Dermis microvascular lymphatic vessel endothelial cell (primary cell): ENCODE data around the gene L3MBTL3. TPM values are rescaled to one million over a fixed set of nuclear protein-coding genes. Genes with fewer than 3 reads are reported as not detected.

ENCODE experiments used
- DNase-seq, 2 donors: peaks; one replicate each; pipeline versions ENCODE4 v3.0.0 to v3.0.0-alpha.2; 2010; ENCODE audit warnings: low read depth in 2 of 2
- total RNA-seq: library from RNA; depleted of rRNA; stranded (reverse); fragments of >200 nt; gene quantifications from 2 replicates; pipeline ENCODE4 v1.2.1, GENCODE V29; 2014

The L3MBTL3 gene
- total RNA-seq, result 35.5 and 39.2 TPM in 2 replicates

GRCh38 chr6:130018292-130018743, at the start of gene L3MBTL3:
Gene L3MBTL3 (plus strand): TSS chr6:130018581. CDS start chr6:130042700, 24,119 bp downstream.
- DNase-seq, result peak; percentile 67 to 91

- DNase-seq, result no peak
Measured at GRCh38 chr6:129969064-129969463, 49.3 kb upstream of the L3MBTL3 start.

- DNase-seq, result no peak
Measured at GRCh38 chr6:129976110-129976509, 42.3 kb upstream of the L3MBTL3 start.

GRCh38 chr6:129978148-129978916, 40.0 kb upstream of the L3MBTL3 start:
- no peak for DNase-seq

GRCh38 chr6:129980821-129981220, 37.6 kb upstream of the L3MBTL3 start:
- DNase-seq, result no peak

GRCh38 chr6:129981598-129981997, 36.8 kb upstream of the L3MBTL3 start:
- peak in 1 of 2 donors; percentile 3 for DNase-seq

GRCh38 chr6:129989396-129989795, 29.0 kb upstream of the L3MBTL3 start:
- no peak for DNase-seq

- DNase-seq, result no peak
Measured at GRCh38 chr6:129992881-129993280, 25.5 kb upstream of the L3MBTL3 start.

GRCh38 chr6:129994410-129994809, 24.0 kb upstream of the L3MBTL3 start:
- DNase-seq, result no peak

GRCh38 chr6:129996387-129996786, 22.0 kb upstream of the L3MBTL3 start:
- DNase-seq, result no peak

GRCh38 chr6:130000526-130001421, 17.6 kb upstream of the L3MBTL3 start:
- DNase-seq, result no peak

GRCh38 chr6:130008236-130008873, 10.0 kb upstream of the L3MBTL3 start:
- DNase-seq, result peak; percentile 96 to 97

GRCh38 chr6:130009146-130009545, 9.2 kb upstream of the L3MBTL3 start:
- peak; percentile 63 to 72 for DNase-seq

- no peak for DNase-seq
Measured at GRCh38 chr6:130010387-130010786, 8.0 kb upstream of the L3MBTL3 start.

- DNase-seq, result no peak
Measured at GRCh38 chr6:130012728-130013127, 5.7 kb upstream of the L3MBTL3 start.

- peak in 1 of 2 donors; percentile 34 for DNase-seq
Measured at GRCh38 chr6:130018744-130019325, 454 bp downstream of the L3MBTL3 start.

- peak in 1 of 2 donors; percentile 57 for DNase-seq
Measured at GRCh38 chr6:130019326-130020072, 1.1 kb downstream of the L3MBTL3 start.

- DNase-seq, result peak in 1 of 2 donors; percentile 41
Measured at GRCh38 chr6:130020073-130020906, 1.9 kb downstream of the L3MBTL3 start.

GRCh38 chr6:130020907-130021629, 2.7 kb downstream of the L3MBTL3 start:
- DNase-seq, result peak; percentile 92 to 93
